C1 segment of cervical spinal cord (tissue), 14 donors: ENCODE results near the gene CHRNA3.

Source experiments
- DNase-seq, 14 donors: peaks; one replicate each; lab custom pipeline; 2025; lab: John Stamatoyannopoulos, UW

The CHRNA3 gene

DNA sequence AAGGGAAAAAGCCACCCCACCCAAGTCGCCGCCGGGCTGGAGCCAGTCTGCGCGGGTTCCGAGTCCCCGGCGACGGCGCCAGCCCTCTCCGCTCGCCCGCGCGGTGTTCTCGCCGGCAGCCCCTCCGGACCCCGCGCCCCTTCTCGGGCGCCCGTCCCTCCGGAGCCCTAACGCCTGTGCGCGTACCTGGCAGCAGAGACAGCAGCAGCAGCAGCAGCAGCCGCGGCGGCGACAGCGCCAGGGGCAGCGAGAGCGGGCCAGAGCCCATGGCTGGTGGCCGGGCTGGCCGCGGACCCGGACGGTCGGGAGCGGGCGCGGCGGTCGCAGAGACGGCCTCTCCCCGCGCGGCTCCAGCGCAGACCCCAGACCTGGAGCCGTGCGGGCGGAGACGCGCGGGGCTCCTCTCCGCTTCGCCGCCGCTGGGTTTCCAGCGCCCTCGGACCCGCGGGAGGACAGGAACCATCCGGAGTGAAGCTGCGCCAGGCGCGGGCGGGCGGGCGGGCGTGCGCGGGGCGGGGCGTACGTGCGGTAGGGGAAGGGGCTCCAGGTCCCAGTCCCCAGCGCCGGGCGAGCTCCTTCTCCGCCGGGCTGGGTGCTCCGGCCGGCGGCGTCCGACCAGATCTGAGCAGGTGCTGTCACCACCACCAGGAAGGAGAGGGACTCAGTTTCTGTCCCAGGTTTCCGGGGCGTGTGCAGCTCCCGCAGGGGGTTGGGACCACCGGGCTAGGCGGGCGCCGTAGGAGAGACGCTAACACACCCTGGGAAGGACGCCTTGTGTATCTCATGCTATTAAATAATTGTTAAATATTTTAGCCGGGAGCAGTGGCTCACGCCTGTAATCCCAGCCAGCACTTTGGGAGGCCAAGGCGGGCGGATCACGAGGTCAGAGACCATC, at the start of gene CHRNA3:
TSS of gene CHRNA3 (minus strand) at position 470 of the 895 bp plus-strand sequence. CDS start at position 268, 202 bp downstream.
- no peak for DNase-seq

DNA sequence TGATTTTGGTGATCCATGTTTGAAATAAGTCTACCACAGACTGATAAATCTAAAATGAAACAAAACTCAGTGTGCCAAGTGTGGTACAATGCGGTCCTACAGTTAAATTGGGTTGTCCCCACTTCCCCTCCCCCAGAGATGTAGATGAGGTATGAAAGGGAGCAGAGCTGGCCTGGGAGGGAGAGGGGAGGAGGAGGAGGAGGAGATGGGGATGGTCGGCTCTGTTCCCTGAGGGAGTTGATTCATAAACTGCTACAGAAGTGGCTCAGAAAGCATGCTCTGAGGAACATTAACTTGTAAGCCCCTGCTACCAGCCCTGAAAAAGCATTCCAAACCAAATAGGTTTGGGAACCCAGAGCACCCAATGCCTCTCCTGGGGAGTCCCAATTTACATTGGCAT, 48.2 kb upstream of the CHRNA3 start:
- DNase-seq = no peak

- no peak for DNase-seq
These were observed 46.9 kb upstream of the CHRNA3 start for GRCh38 chr15:78667578-78668236.

DNA sequence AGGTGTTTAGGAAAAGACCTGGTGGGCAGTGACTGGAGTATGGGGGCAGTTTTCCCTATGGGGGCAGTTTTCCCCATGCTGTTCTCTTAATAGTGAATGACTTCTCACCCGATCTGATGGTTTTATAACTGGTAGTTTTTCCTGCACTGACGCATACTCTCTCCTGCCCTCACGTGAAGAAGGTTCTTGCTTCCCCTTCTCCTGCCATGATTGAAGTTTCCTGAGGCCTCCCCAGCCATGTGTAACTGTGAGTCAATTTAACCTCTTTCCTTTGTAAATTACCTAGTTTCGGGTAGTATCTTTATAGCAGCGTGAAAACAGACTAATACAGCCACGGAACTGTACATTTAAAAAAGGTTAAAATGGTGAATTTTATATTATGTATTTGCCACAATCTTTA, 45.2 kb upstream of the CHRNA3 start:
- no peak for DNase-seq

DNA sequence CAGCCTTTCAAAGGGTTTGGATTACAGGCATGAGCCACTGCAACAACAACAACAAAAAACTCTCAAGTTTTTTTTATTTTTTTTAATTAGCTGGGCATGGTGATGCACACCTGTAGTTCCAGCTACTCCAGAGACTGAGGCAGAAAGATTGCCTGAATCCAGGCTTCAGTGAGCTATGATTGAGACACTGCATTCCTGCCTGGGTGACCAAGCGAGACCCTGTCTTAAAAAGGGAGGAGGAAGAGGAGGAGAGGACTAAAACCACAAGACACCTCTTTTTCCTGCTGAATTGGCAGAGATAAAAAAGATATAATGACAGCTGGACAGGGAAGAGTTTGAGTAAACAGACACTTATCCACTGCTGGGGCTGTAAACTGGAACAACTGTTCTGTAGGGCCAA, 42.9 kb upstream of the CHRNA3 start:
- no peak for DNase-seq

GRCh38 chr15:78662028-78662427, 41.2 kb upstream of the CHRNA3 start:
- DNase-seq = no peak

- no peak for DNase-seq
These were observed 40.2 kb upstream of the CHRNA3 start for GRCh38 chr15:78661001-78661400.

DNA sequence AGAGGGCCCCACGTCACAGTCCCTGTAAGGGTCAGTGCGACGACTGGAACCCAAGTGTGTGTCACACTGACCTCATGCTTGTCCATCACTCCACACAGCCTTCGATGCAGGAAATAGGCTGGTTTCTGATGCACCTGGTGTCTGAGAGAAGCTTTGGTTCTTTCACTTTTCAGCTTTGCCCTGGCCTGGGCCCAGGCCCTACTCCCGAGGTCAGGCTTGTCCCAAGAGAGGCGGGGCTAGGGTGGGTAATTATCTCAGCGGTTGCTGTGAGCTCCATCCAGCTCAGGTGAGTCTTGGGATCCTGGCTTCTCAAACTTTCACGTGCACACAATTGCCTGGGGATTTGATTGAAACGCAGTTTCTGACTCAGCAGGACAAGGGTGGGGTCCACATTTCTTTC, 39.8 kb upstream of the CHRNA3 start:
- no peak for DNase-seq

GRCh38 chr15:78658823-78659222, 38.0 kb upstream of the CHRNA3 start:
- DNase-seq = no peak

- no peak for DNase-seq
These were observed 33.5 kb upstream of the CHRNA3 start for GRCh38 chr15:78654272-78654671.

GRCh38 chr15:78651930-78652615, 31.3 kb upstream of the CHRNA3 start:
- no peak for DNase-seq

DNA sequence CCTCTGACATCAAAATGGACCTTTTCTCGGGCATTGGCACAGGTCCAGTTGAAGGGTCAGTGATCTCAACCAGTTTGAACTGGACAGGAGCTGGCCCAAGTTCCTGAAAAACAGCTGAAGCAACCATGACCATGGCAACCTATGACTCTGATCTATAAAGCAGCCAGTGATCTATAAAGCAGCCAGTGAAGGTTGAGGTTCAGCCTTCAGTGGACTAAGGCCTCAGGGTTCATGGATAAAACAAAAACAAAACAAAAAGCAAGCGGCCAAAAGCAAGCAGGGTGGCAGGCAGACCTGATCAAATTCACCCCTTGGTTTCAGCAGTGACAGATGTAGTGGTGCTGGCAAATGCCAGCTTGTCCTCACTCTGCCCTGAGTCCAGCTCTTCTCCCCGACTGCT, 30.2 kb upstream of the CHRNA3 start:
- DNase-seq = no peak

DNA sequence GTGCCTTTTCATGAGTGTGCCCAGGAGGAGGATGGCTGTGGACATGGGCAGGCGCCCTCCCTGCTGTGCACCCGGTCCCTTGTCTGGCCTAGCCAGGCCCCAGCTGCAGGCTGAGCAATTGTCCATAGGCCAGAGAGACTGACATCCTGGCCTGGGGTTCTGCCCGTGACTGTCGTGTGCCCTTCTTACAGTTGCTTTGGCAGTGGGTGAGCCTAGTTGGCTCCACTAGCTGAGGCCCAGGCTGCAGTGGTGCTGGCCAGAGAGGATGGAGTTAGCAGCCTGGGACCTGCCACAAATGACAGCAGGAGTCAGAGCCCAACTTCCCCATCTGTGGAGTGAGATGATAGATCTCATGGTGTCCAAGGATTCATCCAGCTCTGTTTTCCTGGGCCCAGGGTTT, 29.2 kb upstream of the CHRNA3 start:
- DNase-seq = no peak

DNA sequence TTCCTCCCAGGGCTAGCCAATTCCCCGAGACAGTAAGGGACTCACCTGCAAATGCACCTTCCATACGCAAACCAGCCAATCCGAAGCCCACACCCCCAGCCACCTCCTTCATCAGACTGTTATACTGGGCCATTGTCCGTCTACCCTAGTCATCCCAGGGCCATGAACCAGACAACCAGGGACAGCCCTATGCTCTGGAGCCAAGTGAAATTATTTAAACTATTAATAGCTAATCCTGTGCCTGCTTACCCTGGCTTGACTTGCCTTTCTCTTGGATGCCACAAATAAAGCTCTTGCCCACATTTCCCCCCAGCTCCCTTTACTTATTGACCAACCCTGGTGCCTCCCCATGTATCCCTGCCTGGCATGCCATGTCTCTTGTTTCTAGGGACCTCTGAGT, 24.2 kb upstream of the CHRNA3 start:
- DNase-seq = no peak

- DNase-seq = no peak
These were observed 21.5 kb upstream of the CHRNA3 start for GRCh38 chr15:78642331-78642730.

GRCh38 chr15:78641749-78642275, 21.0 kb upstream of the CHRNA3 start:
- DNase-seq = no peak

DNA sequence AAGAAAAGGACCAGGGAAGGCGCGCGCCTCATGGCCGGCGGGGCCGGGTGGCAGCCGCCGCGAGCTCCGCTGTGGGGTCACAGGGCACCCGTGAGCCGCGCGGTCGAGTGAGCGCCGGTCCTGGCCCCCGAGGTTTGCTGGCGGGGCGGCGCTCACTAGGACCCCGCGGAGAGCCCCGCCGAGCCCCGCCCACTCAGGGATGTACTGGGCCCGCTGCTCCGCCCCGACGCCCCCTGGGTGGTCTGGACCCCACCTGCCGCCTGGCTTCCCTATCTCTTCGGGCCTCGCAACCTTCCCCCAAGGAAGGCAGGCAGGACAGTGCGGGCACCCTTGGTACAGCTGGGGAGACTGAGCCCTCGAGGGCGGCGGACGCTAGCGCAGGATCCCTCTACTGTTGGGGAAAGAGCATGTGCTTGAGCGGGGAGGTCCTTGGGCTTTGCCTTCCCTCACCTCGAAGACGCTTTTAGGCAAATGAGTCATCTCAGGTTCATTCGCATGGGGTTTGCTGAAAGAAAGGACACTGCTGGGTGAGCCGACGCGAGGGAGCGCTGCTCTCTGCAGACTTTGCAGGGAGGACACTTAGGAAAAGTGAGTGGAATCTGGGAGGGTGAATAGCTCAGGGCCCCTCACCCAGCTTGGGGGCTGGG, 20.4 kb upstream of the CHRNA3 start, which contains the start of gene CHRNB4:
TSS of gene CHRNB4 (minus strand) at position 109 of the 647 bp plus-strand sequence. CDS start at position 32, 77 bp downstream.
- DNase-seq = no peak

DNA sequence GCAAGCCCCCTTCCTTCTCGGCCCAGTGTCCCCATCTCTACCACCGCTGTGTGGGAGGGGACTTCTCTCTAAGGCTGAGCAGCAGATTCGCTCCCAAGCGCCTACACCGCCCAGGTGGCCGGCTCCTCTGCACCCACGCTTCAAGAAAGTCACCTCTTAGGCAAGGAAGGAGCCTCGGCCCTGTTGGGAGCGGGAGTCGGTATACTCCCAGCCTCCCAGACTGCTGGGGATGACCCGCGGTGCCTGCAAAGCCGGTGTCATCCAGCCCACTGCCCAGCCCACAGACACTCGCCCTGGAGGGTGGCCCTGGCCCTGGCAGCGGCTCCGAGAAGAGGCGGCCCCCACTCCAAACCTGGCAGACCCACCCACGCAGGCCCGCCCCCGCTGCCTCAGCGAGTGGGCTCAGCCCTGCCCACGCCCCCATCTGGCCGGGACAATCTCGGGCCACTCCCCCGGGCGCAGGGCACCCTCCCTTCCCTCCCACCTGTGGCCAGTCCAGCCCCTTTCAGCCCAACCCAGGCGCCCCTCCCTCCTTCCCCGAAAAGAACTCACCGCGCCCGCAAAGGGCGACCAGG, 19.8 kb upstream of the CHRNA3 start:
- DNase-seq = no peak

DNA sequence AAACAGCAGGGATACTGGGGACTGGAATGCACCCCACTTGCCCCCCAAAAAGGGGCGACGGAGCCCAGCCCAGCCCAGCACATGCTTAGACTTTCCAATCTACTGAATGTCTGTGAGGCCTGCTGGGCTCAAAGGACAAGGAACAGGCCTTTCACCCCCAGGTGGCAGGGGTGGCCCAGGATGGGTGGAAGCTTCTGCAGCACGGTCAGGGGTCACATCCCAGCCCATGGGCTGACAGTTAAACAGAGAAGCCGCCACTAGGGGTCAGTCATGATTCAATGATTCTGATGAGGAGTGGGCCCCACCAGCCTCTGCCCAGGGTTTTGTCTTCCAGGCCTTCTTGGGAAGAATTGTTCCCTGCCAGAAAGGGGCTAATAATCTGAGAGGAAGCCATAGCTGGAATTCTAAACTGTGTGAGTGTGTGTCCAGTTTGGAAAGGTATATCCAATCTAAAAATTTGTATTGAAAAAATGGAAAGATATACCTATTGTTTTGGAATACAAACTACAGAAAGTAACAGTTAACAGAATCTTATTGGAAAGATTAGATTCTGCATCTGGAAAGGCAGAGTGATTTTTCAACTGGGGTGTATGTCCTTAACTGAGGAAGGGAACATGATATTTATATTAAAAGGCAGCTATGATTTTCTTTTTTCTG, 18.0 kb upstream of the CHRNA3 start:
- peak in 6 of 14 donors; percentile 1 to 18 (median 5) for DNase-seq

GRCh38 chr15:78637776-78638435, 17.1 kb upstream of the CHRNA3 start:
- no peak for DNase-seq
